ENCODE measurements around the gene CMTM6.
"Not testable (repeated sequence)": the region's sequence is repeated elsewhere in the genome, so short reads cannot be mapped to it uniquely, and the experiment has no call there.

The CMTM6 gene, protein sequence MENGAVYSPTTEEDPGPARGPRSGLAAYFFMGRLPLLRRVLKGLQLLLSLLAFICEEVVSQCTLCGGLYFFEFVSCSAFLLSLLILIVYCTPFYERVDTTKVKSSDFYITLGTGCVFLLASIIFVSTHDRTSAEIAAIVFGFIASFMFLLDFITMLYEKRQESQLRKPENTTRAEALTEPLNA

DNA sequence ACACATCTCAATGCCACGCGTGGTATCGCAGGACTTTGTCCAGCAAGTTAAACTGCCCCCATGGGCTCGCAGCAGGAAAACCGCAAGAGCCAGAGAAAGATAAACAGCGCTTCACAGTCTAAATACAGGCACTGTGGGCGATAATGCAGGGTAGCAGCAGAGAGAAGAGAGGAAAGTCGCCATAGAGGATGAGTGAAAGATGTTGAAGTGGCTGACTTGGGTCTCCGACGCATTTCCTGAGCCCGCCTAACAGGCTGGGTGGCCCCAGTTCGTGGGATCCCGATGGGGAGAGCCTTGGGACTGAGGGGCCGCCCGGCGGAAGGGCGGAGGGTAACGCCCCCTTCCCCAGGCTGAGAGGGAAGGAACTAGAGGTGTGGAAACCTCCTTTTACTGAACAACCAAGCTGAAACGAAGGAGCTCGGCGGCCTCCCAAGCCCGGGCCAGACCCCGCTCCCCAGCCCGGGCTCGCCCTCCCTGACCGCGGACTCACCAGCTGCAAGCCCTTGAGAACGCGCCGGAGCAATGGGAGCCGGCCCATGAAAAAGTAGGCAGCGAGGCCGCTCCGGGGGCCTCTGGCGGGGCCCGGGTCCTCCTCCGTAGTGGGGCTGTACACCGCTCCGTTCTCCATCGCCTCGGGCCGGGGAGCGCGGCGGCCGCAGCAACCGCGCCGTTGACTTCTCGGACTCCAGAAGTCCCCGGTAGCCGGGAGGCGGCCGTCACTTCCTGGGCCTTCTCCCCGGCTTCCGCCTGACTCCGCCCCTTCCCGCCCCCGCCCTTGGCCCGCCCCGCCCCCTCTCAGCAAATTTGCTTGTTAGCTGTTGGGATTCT is at the start of gene CMTM6:
CMTM6 (minus strand) TSS at position 735 of the 828 bp plus-strand sequence; CDS start at position 628, 107 bp downstream.
- DNase-seq (ENCODE audit: low spot score): peak; percentile 98

DNA sequence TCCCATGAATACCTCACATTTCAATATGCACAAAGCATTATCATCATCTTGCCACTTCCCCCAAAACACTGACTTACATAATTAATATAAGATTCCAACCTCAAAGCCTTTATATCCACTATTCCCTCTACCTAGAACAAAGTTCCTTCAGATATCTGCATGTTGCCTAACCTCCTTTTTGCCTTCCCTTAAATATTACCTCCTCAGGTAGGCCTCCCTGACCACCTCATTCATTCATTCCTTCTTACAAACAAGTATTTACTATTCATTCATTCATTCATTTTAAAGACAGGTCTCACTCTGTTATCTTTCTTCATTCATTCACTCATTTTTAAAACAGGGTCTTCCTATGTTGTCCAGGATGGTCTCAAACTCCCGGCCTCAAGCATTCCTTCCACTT is 49.4 kb upstream of the CMTM6 start:
- DNase-seq (ENCODE audit: low spot score): no peak

DNA sequence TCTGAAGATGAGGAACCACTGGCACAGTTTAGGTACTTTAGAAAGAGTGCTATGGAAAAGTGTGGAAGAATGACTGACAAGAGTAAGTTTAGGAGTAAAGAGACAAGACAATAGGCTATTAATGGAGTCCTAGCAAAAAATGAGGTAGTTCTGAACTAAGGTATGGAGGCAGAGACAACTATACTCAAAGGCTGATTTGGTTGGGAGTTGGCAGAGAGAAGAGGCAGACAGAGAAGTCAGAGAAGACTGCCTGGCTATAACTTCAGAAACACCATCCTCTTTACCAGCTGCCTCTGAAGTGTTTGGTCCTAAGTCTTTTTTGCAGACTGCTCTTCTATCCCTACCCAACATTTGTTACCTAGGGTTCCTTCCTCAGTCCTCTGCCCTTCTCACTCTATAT is 48.8 kb upstream of the CMTM6 start:
- DNase-seq (ENCODE audit: low spot score): no peak

DNA sequence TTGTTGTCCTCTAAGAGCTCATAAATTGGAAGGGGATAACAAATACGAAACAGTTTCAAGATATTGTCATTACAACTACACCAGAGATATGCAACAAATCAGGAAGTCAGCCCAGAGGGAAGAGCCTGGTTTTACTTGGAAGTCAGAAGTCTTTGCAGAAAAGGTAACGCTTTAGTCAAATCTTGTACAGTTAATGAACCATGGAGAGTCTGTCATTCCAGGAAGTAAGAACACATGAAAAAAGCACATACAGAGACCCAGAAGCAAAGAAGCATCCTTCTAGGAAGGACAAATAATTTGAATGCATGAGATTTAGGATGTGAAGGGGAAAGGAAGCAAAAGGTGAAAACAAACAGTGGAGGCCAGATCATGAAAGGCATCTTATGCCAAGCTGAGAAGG is 48.4 kb upstream of the CMTM6 start:
- no peak for DNase-seq (ENCODE audit: low spot score)

DNA sequence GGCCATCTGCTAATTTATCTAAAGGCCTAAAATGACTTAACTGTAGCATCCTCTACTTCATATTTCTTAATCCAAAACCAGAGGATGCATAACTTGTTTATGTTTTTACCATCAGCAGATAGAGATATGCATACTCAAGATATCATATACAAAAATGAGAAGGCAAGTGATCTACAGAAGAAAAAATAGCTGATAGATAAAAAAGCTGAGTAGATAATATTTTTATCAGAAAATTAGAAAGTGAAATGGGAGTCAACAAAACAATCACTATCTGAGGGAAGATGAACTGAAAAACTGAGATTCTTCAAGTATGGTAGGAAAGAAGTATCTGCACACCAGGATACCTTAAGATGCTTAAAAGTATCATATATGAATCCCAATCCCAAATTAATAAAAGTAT is 42.7 kb upstream of the CMTM6 start:
- no peak for DNase-seq (ENCODE audit: low spot score)

DNA sequence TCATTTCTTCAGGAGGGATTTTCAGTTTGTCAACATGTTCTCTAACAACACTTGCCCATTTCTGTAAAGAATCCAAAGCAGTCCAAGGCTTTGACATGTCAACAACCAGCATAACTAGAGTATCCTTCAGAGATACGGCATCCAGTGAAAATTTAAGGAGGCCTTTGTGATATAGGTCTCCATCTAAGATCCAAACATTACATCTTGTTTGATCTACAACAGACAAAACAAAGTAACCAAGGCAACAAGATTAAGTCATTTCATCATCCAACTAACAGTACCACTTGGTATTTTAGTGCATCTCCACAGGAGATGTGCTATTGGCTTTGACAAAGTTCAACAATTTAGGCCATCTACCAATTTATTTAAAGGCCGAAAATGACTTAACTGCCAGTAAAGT is 42.2 kb upstream of the CMTM6 start:
- DNase-seq (ENCODE audit: low spot score): no peak

DNA sequence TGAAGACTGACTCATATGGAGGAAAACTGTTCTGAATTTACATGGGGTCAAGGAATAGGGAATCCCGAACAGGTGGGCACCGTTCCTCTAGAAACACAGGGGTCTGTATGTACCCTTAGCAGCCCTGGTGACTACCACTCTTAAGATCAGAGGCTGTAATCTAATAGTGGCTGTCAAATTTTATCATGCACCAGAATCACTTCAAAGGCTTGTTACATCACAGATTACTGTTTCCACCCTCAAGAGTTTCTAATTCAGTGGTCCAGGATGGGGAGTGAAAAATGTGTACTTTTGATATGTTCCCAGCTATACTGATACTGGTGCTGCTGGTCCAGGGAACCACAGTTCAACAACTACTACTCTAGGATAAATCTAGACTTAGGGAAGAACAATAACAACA is 40.2 kb upstream of the CMTM6 start:
- DNase-seq (ENCODE audit: low spot score): no peak

DNA sequence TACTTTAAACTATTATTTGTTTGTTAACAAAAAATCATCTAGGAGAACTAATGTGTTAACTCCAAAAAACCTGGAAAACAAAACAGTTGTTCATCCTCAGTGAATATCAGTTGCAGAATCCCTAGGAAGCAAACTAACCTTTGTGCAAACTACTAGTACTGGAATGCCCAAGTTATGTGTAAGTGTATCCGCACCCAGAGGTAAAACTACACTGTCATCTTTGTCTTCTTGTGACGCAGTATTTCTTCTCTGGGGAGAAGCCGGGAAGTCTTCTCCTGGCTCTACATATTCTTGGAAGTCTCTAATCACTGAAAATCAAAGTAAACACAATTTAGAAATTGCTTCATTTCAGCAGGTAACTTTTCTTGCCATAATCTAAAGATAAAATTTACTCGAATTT is 38.2 kb upstream of the CMTM6 start:
- no peak for DNase-seq (ENCODE audit: low spot score)

DNA sequence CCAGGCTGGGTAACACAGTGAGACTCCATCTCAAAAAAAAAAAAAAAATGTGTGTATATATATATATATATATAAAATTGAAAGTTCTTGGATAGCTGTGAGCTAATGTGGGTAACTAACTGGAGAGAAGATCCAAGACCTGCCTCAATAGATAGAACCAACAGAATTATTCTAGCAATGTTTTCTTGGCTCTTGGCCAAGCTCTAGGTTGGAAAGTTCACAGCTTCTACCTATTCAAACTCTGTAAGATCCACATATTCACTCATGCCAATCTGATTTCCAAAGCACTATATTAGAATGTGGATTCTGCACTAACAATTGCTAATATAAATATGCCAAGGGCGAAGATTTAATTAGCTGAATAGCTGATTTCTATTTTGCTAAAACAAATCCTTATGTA is 29.8 kb upstream of the CMTM6 start:
- DNase-seq (ENCODE audit: low spot score): no peak

DNA sequence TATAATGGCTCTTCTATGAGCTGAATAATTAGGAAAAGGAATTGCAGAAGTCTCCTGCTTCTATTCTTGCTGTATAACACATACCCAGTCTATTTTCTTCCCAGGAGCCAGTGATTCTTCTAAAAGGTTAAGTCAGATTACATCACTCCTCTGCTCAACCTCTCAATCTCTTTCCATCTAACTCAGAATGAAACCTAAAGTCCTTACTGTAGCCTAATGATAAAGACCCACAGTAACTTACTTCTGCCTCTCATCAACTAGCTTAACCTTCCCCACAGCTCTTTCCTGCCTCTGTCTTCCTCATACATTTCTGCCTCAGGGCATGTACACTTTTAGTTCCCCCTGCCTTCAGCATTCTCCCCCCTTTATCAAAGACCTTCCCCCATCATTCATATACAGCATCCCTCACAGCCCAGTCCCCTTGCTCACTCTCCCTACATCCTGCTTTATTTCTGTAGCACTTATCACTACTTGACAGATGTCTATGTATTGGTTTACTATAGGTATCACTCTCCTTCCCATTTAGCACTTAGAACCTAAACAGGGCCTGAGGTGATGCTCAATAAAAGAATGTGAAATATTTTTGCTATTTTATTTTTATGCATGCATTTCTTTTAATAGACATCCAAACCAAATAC is 28.5 kb upstream of the CMTM6 start:
- DNase-seq (ENCODE audit: low spot score): no peak

DNA sequence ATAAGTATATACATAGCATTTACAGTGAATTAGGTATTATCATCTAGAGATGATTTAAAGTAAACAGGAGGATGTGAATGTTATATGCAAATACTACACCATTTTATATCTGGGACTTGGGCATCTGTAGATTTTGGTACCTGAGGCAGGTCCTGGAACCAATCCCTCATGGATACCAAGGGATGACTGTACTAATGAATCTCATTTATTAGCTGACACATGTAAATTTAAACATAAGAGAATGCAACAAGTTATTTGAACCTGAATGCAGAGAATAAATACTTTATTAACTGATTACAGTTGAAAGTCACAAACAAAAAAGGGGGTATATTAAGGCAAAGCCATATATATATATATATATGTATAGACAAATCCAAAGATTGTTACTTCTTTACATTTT is 23.1 kb upstream of the CMTM6 start:
- DNase-seq (ENCODE audit: low spot score): no peak

DNA sequence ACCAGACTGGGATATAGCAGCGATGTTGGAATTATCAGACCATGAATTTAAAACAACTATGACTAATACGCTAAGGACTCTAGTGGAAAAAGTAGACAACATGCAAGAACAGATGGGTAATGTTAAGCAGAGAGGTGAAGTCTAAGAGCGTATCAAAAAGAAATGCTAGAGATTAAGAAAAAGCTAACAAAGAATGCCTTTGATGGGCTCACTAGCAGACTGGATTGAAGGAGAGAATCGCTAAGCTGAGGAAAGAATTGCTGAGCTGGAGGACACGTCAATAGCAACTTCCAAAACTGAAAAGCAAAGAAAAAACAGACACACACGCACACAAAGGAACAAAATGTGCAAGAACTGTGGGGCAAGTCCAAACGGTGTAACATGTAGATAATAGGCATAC is 20.0 kb upstream of the CMTM6 start:
- no peak for DNase-seq (ENCODE audit: low spot score)

DNA sequence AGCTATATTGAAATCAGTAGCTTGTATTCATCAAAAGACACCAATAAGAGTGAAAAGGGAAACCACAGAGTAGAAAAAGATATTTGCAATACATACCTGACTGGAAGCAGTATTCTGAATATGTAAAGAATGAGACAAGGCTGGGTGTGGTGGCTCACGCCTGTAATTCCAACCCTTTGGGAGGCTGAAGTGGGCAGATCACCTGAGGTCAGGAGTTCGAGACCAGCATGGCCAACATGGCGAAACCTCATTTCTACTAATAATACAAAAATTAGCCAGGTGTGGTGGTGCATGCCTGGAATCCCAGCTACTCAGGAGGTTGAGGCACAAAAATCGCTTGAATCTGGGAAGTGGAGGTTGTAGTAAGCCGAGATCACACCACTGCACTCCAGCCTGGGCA is 16.3 kb upstream of the CMTM6 start:
- not testable (repeated sequence) for DNase-seq (ENCODE audit: low spot score)

DNA sequence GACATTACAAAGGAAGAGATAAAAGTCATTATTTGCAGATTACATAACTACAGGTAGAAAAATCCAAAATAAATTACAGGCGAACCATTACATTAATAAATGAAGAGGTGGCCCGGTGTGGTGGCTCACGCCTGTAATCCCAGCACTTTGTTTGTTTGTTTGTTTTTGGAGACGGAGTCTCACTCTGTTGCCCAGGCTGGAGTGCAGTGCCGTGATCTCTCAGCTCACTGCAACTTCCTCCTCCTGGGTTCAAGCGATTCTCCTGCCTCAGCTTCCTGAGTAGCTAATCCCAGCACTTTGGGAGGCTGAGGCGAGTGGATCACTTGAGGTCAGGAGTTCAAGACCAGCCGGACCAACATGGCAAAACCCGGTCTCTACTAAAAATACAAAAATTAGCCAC is 14.1 kb upstream of the CMTM6 start:
- not testable (repeated sequence) for DNase-seq (ENCODE audit: low spot score)

DNA sequence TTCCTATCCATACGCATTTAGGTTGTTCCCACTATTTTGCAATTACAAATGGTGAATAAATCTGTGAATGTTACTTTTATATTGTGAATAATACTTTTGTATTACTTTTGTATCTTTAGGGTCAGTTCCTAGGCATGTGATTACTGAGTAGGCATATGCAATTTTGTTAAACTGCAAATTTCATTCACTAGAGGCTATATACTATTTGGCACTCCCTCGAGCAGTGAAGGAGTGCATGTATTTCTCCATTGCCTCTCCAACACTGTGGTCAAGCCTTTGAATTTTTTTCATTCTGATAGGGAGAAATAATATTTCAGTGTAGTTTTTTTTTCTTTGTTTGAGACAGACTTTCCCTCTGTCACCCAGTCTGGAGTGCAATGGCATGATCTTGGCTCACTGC is 8.4 kb upstream of the CMTM6 start:
- DNase-seq (ENCODE audit: low spot score): no peak

DNA sequence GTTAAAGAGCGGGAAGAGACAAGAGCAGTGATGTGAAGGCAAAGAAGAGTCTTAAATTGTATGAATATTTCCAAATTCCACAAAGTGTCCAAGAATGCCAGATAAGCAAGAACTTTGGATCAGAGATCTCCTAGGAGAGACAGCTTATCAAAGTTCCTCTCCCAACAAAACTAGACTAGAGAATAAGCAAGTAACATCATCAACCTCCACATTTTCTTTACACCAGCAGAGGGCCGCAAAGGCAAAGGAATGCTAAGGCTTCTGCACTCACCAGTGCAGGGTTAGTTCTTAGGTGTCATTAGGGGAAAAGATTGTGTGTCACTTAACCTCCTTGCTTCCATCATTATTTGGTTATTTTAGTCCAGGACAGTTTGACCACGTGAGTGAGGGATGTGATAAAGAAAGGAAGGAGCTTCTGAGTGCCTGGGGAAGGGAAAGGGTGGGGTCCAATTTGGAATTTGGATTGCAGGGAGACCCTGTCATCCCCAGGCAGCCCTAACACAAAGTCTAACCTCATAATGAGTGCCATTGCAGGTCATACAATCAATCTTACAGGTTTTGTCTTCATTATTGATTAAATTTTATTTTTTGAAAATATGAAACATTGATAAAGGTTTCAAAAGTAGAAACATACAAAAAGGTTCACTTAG is 7.5 kb upstream of the CMTM6 start:
- peak; percentile 81 for DNase-seq (ENCODE audit: low spot score)

DNA sequence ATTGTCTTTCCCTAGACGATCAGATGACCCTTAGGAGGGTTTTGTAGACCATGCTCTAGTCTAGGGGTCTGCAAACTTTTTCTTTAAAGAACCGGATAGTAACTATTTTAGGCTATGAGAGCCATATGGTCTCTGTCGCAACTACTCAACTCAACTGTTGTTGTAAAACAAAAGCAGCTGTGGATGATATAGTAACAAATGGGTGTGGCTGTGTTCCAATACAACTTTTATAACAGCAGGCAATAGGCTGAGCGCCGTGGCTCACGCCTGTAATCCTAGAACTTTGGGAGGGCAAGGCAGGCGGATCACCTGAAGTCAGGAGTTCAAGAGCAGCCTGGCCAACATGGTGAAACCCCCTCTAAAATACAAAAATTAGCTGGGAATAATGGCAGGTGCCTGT is 6.1 kb upstream of the CMTM6 start:
- peak; percentile 23 for DNase-seq (ENCODE audit: low spot score)

DNA sequence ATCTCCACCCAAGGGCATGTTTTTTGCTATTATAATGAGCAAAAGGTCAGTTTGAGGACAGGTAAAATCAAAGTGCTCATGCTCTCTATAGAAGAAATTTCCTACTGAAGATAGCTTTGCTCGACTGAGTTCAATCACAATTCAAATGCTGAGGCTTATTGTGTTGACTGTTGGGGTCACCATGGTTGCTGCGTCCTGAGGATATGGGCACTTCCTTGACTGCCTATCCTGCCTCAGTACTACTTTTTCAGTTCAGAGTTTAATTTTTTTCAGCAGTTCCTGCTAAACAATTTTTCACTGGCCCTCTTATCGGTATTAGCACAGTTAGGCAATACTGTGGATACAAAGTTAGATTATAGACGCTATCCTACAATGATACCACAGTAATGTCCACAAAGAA is 3.8 kb upstream of the CMTM6 start:
- DNase-seq (ENCODE audit: low spot score): no peak

DNA sequence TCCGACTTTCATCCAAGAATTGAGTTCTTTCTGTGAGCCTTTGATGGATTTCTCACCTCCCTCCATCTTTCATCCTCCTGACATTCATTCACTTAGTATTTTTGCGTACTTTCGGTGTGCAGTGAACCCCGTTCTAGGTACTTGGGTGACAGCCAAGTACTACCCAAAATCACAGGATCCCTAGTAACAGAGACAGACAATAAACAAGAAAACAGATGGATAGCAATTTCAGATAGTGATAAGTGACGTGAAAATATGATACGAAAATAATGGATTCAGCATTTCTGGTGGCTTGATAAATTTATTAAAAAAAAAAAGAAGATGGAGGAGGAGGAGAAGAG is 264 bp upstream of the CMTM6 start:
- DNase-seq (ENCODE audit: low spot score): no peak

DNA sequence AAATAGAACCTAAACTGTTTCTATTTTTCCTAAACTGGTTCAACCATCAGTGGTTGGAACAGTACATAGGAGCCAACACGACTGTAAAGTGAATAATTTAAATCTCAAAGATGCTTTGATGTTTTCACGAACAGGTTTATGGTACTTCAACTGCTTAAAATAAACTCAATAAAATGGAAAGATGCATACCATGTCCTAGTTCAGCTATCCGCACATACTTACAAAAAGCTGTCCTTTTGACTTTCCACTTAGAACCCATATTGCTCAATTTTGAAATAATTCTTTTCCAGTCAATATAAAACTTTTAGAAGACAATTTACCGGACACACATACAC is 902 bp downstream of the CMTM6 start:
- no peak for DNase-seq (ENCODE audit: low spot score)

DNA sequence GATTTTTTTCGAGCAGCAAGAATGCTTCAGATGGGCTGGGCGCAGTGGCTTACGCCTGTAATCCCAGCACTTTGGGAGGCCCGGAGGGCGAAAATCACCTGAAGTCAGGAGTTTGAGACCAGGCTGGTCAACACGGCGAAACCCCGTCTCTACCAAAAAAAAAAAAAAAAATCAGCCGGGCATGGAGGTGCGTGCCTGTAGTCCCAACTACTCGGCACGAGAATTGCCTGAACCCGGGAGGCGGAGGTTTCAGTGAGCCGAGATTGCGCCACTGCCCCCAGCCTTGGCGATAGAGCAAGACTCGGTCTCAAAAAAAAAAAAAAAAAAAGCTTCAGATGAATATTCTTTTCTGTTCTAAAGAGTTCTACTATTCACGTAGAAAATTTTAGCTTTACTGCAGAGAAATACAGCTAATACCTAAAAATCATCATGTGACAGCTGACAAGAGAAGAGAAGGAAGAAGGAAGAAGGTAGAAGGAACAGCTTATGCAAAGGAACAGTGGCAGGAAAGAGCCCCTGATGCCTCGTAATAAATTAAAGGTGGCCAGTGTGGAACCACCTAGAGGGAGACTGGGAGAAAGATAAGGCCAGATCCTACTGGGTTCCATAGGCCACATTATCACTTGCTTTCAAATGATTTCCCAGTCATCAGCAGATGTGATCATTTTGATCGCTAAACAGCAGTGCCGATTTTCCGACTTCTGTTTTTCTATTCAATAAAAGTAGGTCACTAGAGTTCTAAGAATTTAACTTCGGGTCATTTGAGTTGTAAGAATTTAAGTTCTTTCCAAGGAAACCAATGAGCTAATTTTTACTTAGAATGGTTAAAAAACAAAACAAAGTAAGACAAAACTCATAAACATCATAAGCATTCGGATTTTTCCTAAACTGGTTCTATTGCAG is 1.5 kb downstream of the CMTM6 start:
- no peak for DNase-seq (ENCODE audit: low spot score)

DNA sequence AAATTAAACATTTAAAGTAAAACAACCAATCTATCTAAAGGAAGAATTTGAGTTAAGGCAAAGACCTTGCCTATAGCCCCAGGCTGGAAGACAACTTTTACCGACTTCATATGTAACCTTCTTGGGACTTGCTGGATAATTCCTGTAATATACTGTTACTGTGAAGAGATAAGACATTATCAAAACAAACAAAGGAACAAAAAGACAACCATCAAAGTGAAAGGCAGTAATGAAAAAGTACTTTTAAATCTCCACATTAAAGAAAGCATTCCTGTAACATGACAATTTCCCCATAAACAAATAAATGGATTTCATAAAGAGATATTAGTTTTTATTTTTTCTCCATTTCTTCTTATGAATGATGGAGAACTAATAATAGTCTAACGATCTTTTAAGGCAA is 2.4 kb downstream of the CMTM6 start:
- DNase-seq (ENCODE audit: low spot score): no peak
